SK-N-SH (cell line): ENCODE results near the gene HPX. TPM values are rescaled to one million over a fixed set of nuclear protein-coding genes. Genes with fewer than 3 reads are reported as not detected.

Source experiments
- CTCF ChIA-PET: fragments of 300-600, 350-600 bp; formaldehyde crosslinking; extraction: SDS; loops from one replicate; lab custom pipeline; 2021; lab: Yijun Ruan, JAX
- POLR2A ChIA-PET: fragments of 350-600 bp; sonication (Branson Sonifier 250); formaldehyde crosslinking; extraction: SDS; loops from one replicate; lab custom pipeline; 2020; ENCODE audit warnings: antibody characterized with exemption, inconsistent platforms; lab: Yijun Ruan, JAX
- DNase-seq: peaks from one replicate; pipeline ENCODE4 v3.0.0; 2012
- H2AFZ ChIP-seq: fragments of 200-600 bp; sonication (generic); 2 replicates; pipeline ENCODE4 v1.8.1; 2016; ENCODE audit warnings: antibody characterized with exemption, mild to moderate bottlenecking, low read depth
- H3F3A ChIP-seq: fragments of 200-600 bp; sonication (generic); replicated peaks from 2 replicates; pipeline ENCODE3; 2016; ENCODE audit warnings: antibody characterized with exemption, mild to moderate bottlenecking; ENCODE audit not compliant: insufficient read depth
- H3K27ac ChIP-seq, 2 experiments: fragments of 200-500 bp in 1 of 2; fragments of 200-600 bp in 1 of 2; sonication (Bioruptor generic) in 1 of 2; sonication (generic), shearing (Covaris generic) in 1 of 2; 2 replicates each; pipeline versions ENCODE4 v1.5.1 to v1.6.1; 2014 to 2016; ENCODE audit warnings: low read depth in 2 of 2, inconsistent platforms in 1 of 2, low read length in 1 of 2, mild to moderate bottlenecking in 1 of 2, mixed read lengths in 1 of 2
- H3K27me3 ChIP-seq: fragments of 200-600 bp; sonication (generic), shearing (Covaris generic); 2 replicates; pipeline ENCODE4 v1.6.1; 2016; ENCODE audit warnings: mixed run types; ENCODE audit not compliant: insufficient read depth
- H3K36me3 ChIP-seq, 2 experiments: fragments of 200-500 bp in 1 of 2; fragments of 200-600 bp in 1 of 2; sonication (Bioruptor generic) in 1 of 2; sonication (generic) in 1 of 2; replicated peaks in 1 of 2; 2 replicates each; pipeline versions ENCODE3 to v1.5.1; 2014 to 2016; ENCODE audit warnings: low read length in 1 of 2, mild to moderate bottlenecking in 1 of 2; ENCODE audit not compliant: insufficient read depth in 2 of 2, control insufficient read depth in 1 of 2
- H3K4me1 ChIP-seq, 2 experiments: fragments of 200-500 bp in 1 of 2; fragments of 200-600 bp in 1 of 2; sonication (Bioruptor generic) in 1 of 2; sonication (generic), shearing (Covaris generic) in 1 of 2; 2 replicates each; pipeline versions ENCODE4 v1.5.1 to v1.6.1; 2014 to 2016; ENCODE audit warnings: low read depth in 1 of 2, low read length in 1 of 2, mixed run types in 1 of 2; ENCODE audit not compliant: insufficient read depth in 2 of 2, control insufficient read depth in 1 of 2
- H3K4me2 ChIP-seq: fragments of 200-600 bp; sonication (generic), shearing (Covaris generic); 2 replicates; pipeline ENCODE4 v1.6.1; 2017; ENCODE audit warnings: mixed run types
- H3K4me3 ChIP-seq, 2 experiments: fragments of 200-500 bp in 1 of 2; fragments of 200-600 bp in 1 of 2; sonication (Bioruptor generic) in 1 of 2; sonication (generic), shearing (Covaris generic) in 1 of 2; 2 replicates each; pipeline versions ENCODE4 v1.5.1 to v1.8.1; 2014 to 2016; ENCODE audit warnings: low read depth in 2 of 2, inconsistent platforms in 1 of 2, low read length in 1 of 2, mild to moderate bottlenecking in 1 of 2, mixed read lengths in 1 of 2, moderate library complexity in 1 of 2
- H3K79me2 ChIP-seq: fragments of 200-600 bp; sonication (generic); 2 replicates; pipeline ENCODE4 v1.8.1; 2017; ENCODE audit warnings: mild to moderate bottlenecking; ENCODE audit not compliant: insufficient read depth
- H3K9ac ChIP-seq: fragments of 200-600 bp; sonication (generic); 2 replicates; pipeline ENCODE4 v1.6.1; 2017; ENCODE audit warnings: mixed run types
- H3K9me2 ChIP-seq: fragments of 200-600 bp; sonication (generic); 2 replicates; pipeline ENCODE4 v1.6.1; 2017; ENCODE audit warnings: mixed run types
- H3K9me3 ChIP-seq: fragments of 200-600 bp; sonication (generic); 2 replicates; pipeline ENCODE4 v1.6.1; 2017; ENCODE audit warnings: mixed run types, mild to moderate bottlenecking, moderate library complexity
- H4K20me1 ChIP-seq: fragments of 200-600 bp; sonication (generic); 2 replicates; pipeline ENCODE4 v1.6.1; 2017; ENCODE audit warnings: mild to moderate bottlenecking, mixed run types; ENCODE audit not compliant: insufficient read depth
- CHD2 ChIP-seq: fragments of 150-350 bp; IDR thresholded peaks from 2 replicates; pipeline ENCODE4 v1.6.1; 2018; ENCODE audit warnings: low read length; ENCODE audit not compliant: partially characterized antibody
- EP300 ChIP-seq, 2 experiments: IDR thresholded peaks; 2 replicates each; pipeline versions ENCODE4 v1.4.0 to v1.6.1; 2012; ENCODE audit warnings: borderline replicate concordance in 1 of 2, low read depth in 1 of 2, low read length in 1 of 2
- GATA2 ChIP-seq: sonication (generic); formaldehyde crosslinking; IDR thresholded peaks from 2 replicates; pipeline ENCODE4 v1.5.0; 2020; ENCODE audit warnings: mild to moderate bottlenecking, missing genetic modification reagents
- IRF3 ChIP-seq: fragments of 150-350 bp; IDR thresholded peaks from 2 replicates; pipeline ENCODE4 v1.6.1; 2016; ENCODE audit warnings: mild to moderate bottlenecking, low read depth, low read length
- JUND ChIP-seq: IDR thresholded peaks from 2 replicates; pipeline ENCODE4 v1.4.0; 2012
- MEF2A ChIP-seq: IDR thresholded peaks from 2 replicates; pipeline ENCODE4 v1.4.0; 2012; ENCODE audit warnings: low read depth, borderline replicate concordance
- NRF1 ChIP-seq: IDR thresholded peaks from 2 replicates; pipeline ENCODE4 v1.6.1; 2012; ENCODE audit warnings: low read depth, mild to moderate bottlenecking, low read length
- RAD21 ChIP-seq: IDR thresholded peaks from 2 replicates; pipeline ENCODE4 v1.6.1; 2012; ENCODE audit warnings: mild to moderate bottlenecking, low read length
- RCOR1 ChIP-seq: fragments of 150-350 bp; IDR thresholded peaks from 2 replicates; pipeline ENCODE4 v1.6.1; 2017; ENCODE audit warnings: antibody characterized with exemption, low read length
- RFX5 ChIP-seq: IDR thresholded peaks from 2 replicates; pipeline ENCODE4 v1.6.1; 2012; ENCODE audit warnings: mild to moderate bottlenecking, improper control_type of control experiment, low read length
- SIN3A ChIP-seq: IDR thresholded peaks from 2 replicates; pipeline ENCODE4 v1.6.1; 2012; ENCODE audit warnings: low read depth, mild to moderate bottlenecking, low read length, moderate library complexity, borderline replicate concordance
- SMC3 ChIP-seq: IDR thresholded peaks from 2 replicates; pipeline ENCODE4 v1.6.1; 2012; ENCODE audit warnings: low read depth, low read length, improper control_type of control experiment
- TAF1 ChIP-seq: IDR thresholded peaks from 2 replicates; pipeline ENCODE4 v1.6.1; 2012; ENCODE audit warnings: low read depth, mild to moderate bottlenecking, low read length, moderate library complexity, borderline replicate concordance
- TCF12 ChIP-seq: IDR thresholded peaks from 2 replicates; pipeline ENCODE4 v1.4.0; 2012
- TEAD4 ChIP-seq: IDR thresholded peaks from 2 replicates; pipeline ENCODE4 v1.4.0; 2012; ENCODE audit warnings: mild to moderate bottlenecking, borderline replicate concordance; ENCODE audit not compliant: insufficient read depth
- YY1 ChIP-seq: IDR thresholded peaks from 2 replicates; pipeline ENCODE4 v1.4.0; 2012; ENCODE audit warnings: low read depth, mild to moderate bottlenecking
- WGBS: methylation state at CpG from one replicate; pipeline ENCODE4 v1.1.6; 2017; ENCODE audit warnings: low lambda C conversion rate; 5-methylcytosine and 5-hydroxymethylcytosine counted together
- polyA plus RNA-seq, 3 experiments: library from polyadenylated mRNA; depleted of rRNA; stranded (reverse); fragments of >200 nt; gene quantifications; 2 replicates each; pipeline ENCODE4 v1.2.3, GENCODE V29; 2012

Gene HPX
- polyA plus RNA-seq, 1 of the 3 experiments (the other 2 are of a cell fraction), result 1.8 TPM

GRCh38 chr11:6481012-6481923 lies 40.5 kb upstream of the HPX start, which contains the start of the genes ARFIP2 and TIMM10B (continued):
- TF ChIP-seq TAF1, result peak; percentile 80; the same call in 1 of the 2 replicates

GRCh38 chr11:6480299-6480914 lies 39.6 kb upstream of the HPX start:
- H2AFZ ChIP-seq, result no peak overlapping the region

GRCh38 chr11:6476571-6476970 lies 35.8 kb upstream of the HPX start:
- no peak for DNase-seq
- Histone ChIP-seq H3K9me3 (no peaks in the 10 kb centered on the region), H3K4me2 (no peak overlapping the region), H3F3A (peaks cover 23% of the 10 kb centered on the region), H3K79me2 (peaks cover 45% of the 10 kb centered on the region), H3K36me3 (peaks cover 11 to 33% of the 10 kb centered on the region in 2 experiments), H4K20me1 (no peaks in the 10 kb centered on the region), H3K9me2 (no peaks in the 10 kb centered on the region), H3K4me1 (peaks cover 12 to 25% of the 10 kb centered on the region in 2 experiments; a peak in 1 of 4 replicates), H3K9ac (no peak overlapping the region), H3K27me3 (no peaks in the 10 kb centered on the region), H2AFZ (no peak overlapping the region), H3K4me3 (no peak overlapping the region), H3K27ac (no peak overlapping the region)
- WGBS, result 96% methylated on average over 4 of the region's 4 CpGs
- no peak for TF ChIP-seq YY1
- TF ChIP-seq IRF3, result no peak
- TF ChIP-seq TEAD4, result no peak
- no peak for TF ChIP-seq RCOR1
- TF ChIP-seq CHD2, result no peak
- TF ChIP-seq SMC3, result no peak
- TF ChIP-seq GATA2 (CRISPR knock-in tag), result no peak
- no peak for TF ChIP-seq TCF12
- TF ChIP-seq NRF1, result no peak
- TF ChIP-seq JUND, result no peak
- ChIA-PET POLR2A (no interaction called here), CTCF (interaction anchor here (1.0 to 1.9 kb wide), 3 partner anchors 33 to 207 kb away, joined by 3 to 6 read pairs (median 4); partner anchors contain the start of gene MRPL17)

More at GRCh38 chr11:6480299-6480914, 39.6 kb upstream of the HPX start:
- Histone ChIP-seq H3K79me2 (peaks cover 65% of the 10 kb centered on the region), H3K9me3 (no peaks in the 10 kb centered on the region), H3K4me1 (peaks cover 12 to 21% of the 10 kb centered on the region in 2 experiments), H3K27ac (peak overlapping the region; percentile 84 to 85; a peak in 2 of 4 replicates), H3K9me2 (no peaks in the 10 kb centered on the region), H3K9ac (peak overlapping the region; percentile 96), H3F3A (peaks cover 11% of the 10 kb centered on the region), H3K4me3 (peak overlapping the region; percentile 89 to 100), H3K27me3 (no peaks in the 10 kb centered on the region), H3K4me2 (peak overlapping the region; percentile 91), H3K36me3 (peaks cover 43 to 63% of the 10 kb centered on the region in 2 experiments), H4K20me1 (peaks cover 6% of the 10 kb centered on the region; the same call in 1 of the 2 replicates)
- POLR2A ChIA-PET, result no interaction called here
- DNase-seq, result no peak
- TF ChIP-seq RAD21 (no peak), SIN3A (no peak), EP300 (IDR thresholded peaks at IDR 0.05; ENCODE audit: borderline replicate concordance in 1 of 2, low read depth in 1 of 2, low read length in 1 of 2) (no peak), MEF2A (no peak), TEAD4 (no peak), RFX5 (no peak)
- 49% methylated on average over 9 of the region's 9 CpGs for WGBS
- CTCF ChIA-PET, result interaction anchor here (0.8 kb wide), 1 partner anchor 17 kb away, joined by 3 read pairs; no protein-coding TSS in a partner anchor
